Endothelial cell of umbilical vein (primary cell): Measurements from ENCODE around the gene MSH3. TPM values are rescaled to one million over a fixed set of nuclear protein-coding genes. Genes with fewer than 3 reads are reported as not detected.

Source experiments
- BruUV-seq: library from RNA; stranded (reverse); fragments of 400-500 nt; replicated peaks from 2 replicates; lab custom pipeline; 2021; lab: Mats Ljungman, UMichigan
- CTCF ChIA-PET: fragments of 300-600, 350-600 bp; sonication (Branson Sonifier 250); formaldehyde crosslinking; loops from one replicate; lab custom pipeline; 2021; ENCODE audit warnings: antibody characterized with exemption, inconsistent platforms; lab: Charles Lee
- POLR2A ChIA-PET: fragments of 300-600, 350-600 bp; sonication (Branson Sonifier 250); formaldehyde crosslinking; loops from one replicate; lab custom pipeline; 2021; ENCODE audit warnings: antibody characterized with exemption, inconsistent platforms; lab: Charles Lee
- DNase-seq: peaks from one replicate; pipeline ENCODE4 v3.0.0-alpha.2; 2011; ENCODE audit warnings: low read depth, low spot score
- FAIRE-seq: peaks from 2 replicates; lab custom pipeline; 2011; peaks lifted over from hg19 to GRCh38; lab: Jason Lieb, UNC
- H2AFZ ChIP-seq: 2 replicates; pipeline ENCODE4 v1.6.0; 2012; ENCODE audit warnings: low read depth, low read length, control low read depth, inconsistent platforms
- H3K27ac ChIP-seq: 2 replicates; pipeline ENCODE4 v1.5.1; 2011; ENCODE audit warnings: low read depth, mild to moderate bottlenecking, control low read depth, low read length, moderate library complexity; ENCODE audit not compliant: insufficient read depth
- H3K27me3 ChIP-seq, 2 experiments: 2 replicates each; pipeline versions ENCODE4 v1.6.0 to v1.6.1; 2011; ENCODE audit warnings: low read length in 2 of 2, mixed read lengths in 1 of 2; ENCODE audit not compliant: control insufficient read depth in 2 of 2, insufficient read depth in 2 of 2
- H3K36me3 ChIP-seq, 2 experiments: 2 replicates in 1 of 2; 3 replicates in 1 of 2; pipeline ENCODE4 v1.5.1; 2011; ENCODE audit warnings: low read length in 2 of 2, mild to moderate bottlenecking in 1 of 2, moderate library complexity in 1 of 2; ENCODE audit not compliant: control insufficient read depth in 2 of 2, insufficient read depth in 2 of 2; ENCODE audit errors: extremely low read depth in 1 of 2
- H3K4me1 ChIP-seq: 3 replicates; pipeline ENCODE4 v1.5.1; 2011; ENCODE audit warnings: mild to moderate bottlenecking, low read length; ENCODE audit not compliant: control insufficient read depth, insufficient read depth; ENCODE audit errors: extremely low read depth
- H3K4me2 ChIP-seq: 2 replicates; pipeline ENCODE4 v1.6.1; 2011; ENCODE audit warnings: low read length, control low read depth, mixed read lengths; ENCODE audit not compliant: insufficient read depth
- H3K4me3 ChIP-seq, 3 experiments: fragments of 200-600 bp in 1 of 3; sonication (generic), shearing (Covaris generic) in 1 of 3; replicated peaks in 1 of 3; 2 replicates each; pipeline ENCODE4 v1.5.1; 2011 to 2016; ENCODE audit warnings: control low read depth in 3 of 3, low read length in 3 of 3, mild to moderate bottlenecking in 2 of 3, inconsistent platforms in 1 of 3, low read depth in 1 of 3, moderate library complexity in 1 of 3; ENCODE audit not compliant: insufficient read depth in 1 of 3
- H3K79me2 ChIP-seq: 2 replicates; pipeline ENCODE4 v1.6.0; 2012; ENCODE audit warnings: low read length, inconsistent platforms; ENCODE audit not compliant: control insufficient read depth, insufficient read depth
- H3K9ac ChIP-seq: replicated peaks from 2 replicates; pipeline ENCODE3; 2011; ENCODE audit warnings: low read length, control low read depth; ENCODE audit not compliant: insufficient read depth; ENCODE audit errors: extremely low read depth
- H3K9me1 ChIP-seq: replicated peaks from 3 replicates; pipeline ENCODE4 v1.6.0; 2011; ENCODE audit warnings: mild to moderate bottlenecking, low read length; ENCODE audit not compliant: control insufficient read depth, insufficient read depth; ENCODE audit errors: extremely low read depth
- H3K9me3 ChIP-seq: replicated peaks from 2 replicates; pipeline ENCODE4 v1.5.1; 2012; ENCODE audit warnings: low read length, inconsistent platforms; ENCODE audit not compliant: control insufficient read depth, insufficient read depth
- H4K20me1 ChIP-seq: replicated peaks from 2 replicates; pipeline ENCODE3; 2011; ENCODE audit warnings: mild to moderate bottlenecking, low read length; ENCODE audit not compliant: control insufficient read depth, insufficient read depth; ENCODE audit errors: extremely low read depth
- EZH2 ChIP-seq: IDR thresholded peaks from 2 replicates; pipeline ENCODE4 v1.6.1; 2012; ENCODE audit warnings: borderline replicate concordance, low read depth, mild to moderate bottlenecking, moderate library complexity, low read length, inconsistent platforms; ENCODE audit not compliant: severe bottlenecking
- FOS ChIP-seq: IDR thresholded peaks from 2 replicates; pipeline ENCODE4 v1.6.1; 2011; ENCODE audit warnings: mild to moderate bottlenecking, low read length, moderate library complexity, borderline replicate concordance; ENCODE audit not compliant: insufficient read depth
- GATA2 ChIP-seq: IDR thresholded peaks from 2 replicates; pipeline ENCODE4 v1.7.0; 2011; ENCODE audit warnings: low read depth, mild to moderate bottlenecking, moderate library complexity, mixed read lengths, low read length; ENCODE audit not compliant: insufficient read length, insufficient read depth
- JUN ChIP-seq: IDR thresholded peaks from 2 replicates; pipeline ENCODE4 v1.6.1; 2011; ENCODE audit warnings: borderline replicate concordance, low read depth; ENCODE audit not compliant: insufficient read length, insufficient read depth
- MAX ChIP-seq: IDR thresholded peaks from 2 replicates; pipeline ENCODE4 v1.6.1; 2011; ENCODE audit not compliant: insufficient read depth, insufficient read length
- MYC ChIP-seq: IDR thresholded peaks from one replicate; pipeline ENCODE4 v1.6.1; 2011; ENCODE audit warnings: mild to moderate bottlenecking, low read depth, low read length
- POLR2A ChIP-seq: IDR thresholded peaks from 2 replicates; pipeline ENCODE4 v1.6.1; 2012; ENCODE audit warnings: low read depth, mild to moderate bottlenecking, control low read depth, low read length
- POLR2AphosphoS5 ChIP-seq: IDR thresholded peaks from 2 replicates; pipeline ENCODE4 v1.6.1; 2012; ENCODE audit warnings: low read depth, mild to moderate bottlenecking, control low read depth, low read length, moderate library complexity; ENCODE audit not compliant: insufficient read depth
- dilution Hi-C: fragments of 300-500 bp; cut with MboI; formaldehyde crosslinking; loops from one replicate; pipeline ENCODE4 v1.15.0; 2019; ENCODE audit warnings: low sequenced_read_pairs; ENCODE audit not compliant: extremely low pct_ligation_motif_present
- intact Hi-C: fragments of 100-400 bp; cut with micrococcal nuclease; formaldehyde crosslinking; loops from one replicate; pipeline ENCODE4 v1.10.0; 2022
- polyA plus RNA-seq, 4 experiments: library from polyadenylated mRNA; depleted of rRNA in 3 of 4; stranded (reverse) in 3 of 4; unstranded in 1 of 4; fragments of >200 nt; gene quantifications; 2 replicates each; pipeline versions ENCODE4 v1.2.1 to v1.2.3, GENCODE V29; 2011 to 2012; ENCODE audit warnings: missing spikeins in 1 of 4
- total RNA-seq: library from RNA; stranded (reverse); gene quantifications from 2 replicates; pipeline ENCODE4 v1.2.3, GENCODE V29; 2021
- TF ChIP-seq, protein P1 (sequence below), 2 donors: IDR thresholded peaks; 1 replicate in 1 of 2; 2 replicates in 1 of 2; pipeline ENCODE4 v1.5.1; 2011; ENCODE audit warnings: low read length in 2 of 2, mild to moderate bottlenecking in 2 of 2, moderate library complexity in 2 of 2, control low read depth in 1 of 2, inconsistent platforms in 1 of 2, low read depth in 1 of 2; ENCODE audit not compliant: insufficient read depth in 1 of 2; ENCODE audit errors: extremely low read depth in 1 of 2

Gene MSH3
- total and polyA plus RNA-seq, 2 donors (not counting 3 experiments of a cell fraction or from before 2014, with no cell fraction given) = 2.0 to 13.0 TPM

DNA sequence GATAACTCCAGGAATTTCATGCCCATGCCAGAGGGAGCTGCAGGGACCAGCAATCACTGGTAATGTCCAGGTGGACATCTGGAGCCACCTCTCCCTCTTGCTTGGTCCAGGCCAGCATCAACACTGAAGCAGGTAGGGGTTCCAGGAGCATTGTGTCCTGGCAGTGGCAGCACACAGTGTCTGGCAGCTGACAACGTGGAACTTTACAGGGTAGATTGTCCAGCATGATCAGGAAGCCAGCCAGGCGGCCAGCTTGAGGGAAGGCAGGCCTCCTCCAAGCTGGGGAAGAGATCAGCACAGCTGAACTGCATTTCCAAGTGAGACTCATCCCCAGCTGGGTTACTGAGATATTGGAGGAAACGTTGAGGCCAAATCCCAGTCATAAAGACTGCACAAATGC, 223.1 kb downstream of the MSH3 start:
- Histone ChIP-seq H3K9me1 (no peaks in the 10 kb centered on the region), H3K4me3 (no peak overlapping the region), H3K79me2 (no peaks in the 10 kb centered on the region), H4K20me1 (no peaks in the 10 kb centered on the region), H3K4me2 (no peak overlapping the region), H3K9me3 (no peaks in the 10 kb centered on the region), H3K27me3 (no peaks in the 10 kb centered on the region), H3K36me3 (peaks cover 0 to 2% of the 10 kb centered on the region in 2 experiments), H3K9ac (no peak overlapping the region), H3K4me1 (no peaks in the 10 kb centered on the region), H3K27ac (no peak overlapping the region), H2AFZ (no peak overlapping the region)
- DNase-seq (no peak), FAIRE-seq (no peak)
- BruUV-seq = no TSS peak
- CTCF ChIA-PET = interaction anchor here (1.1 kb wide), 1 partner anchor 111 kb away, joined by 3 read pairs; no protein-coding TSS in a partner anchor
- intact Hi-C loops (no loop called here), dilution Hi-C loops (no loop called here)
- POLR2A ChIA-PET = no interaction called here
- TF ChIP-seq GATA2 = no peak
- TF ChIP-seq FOS = no peak
- TF ChIP-seq, protein P1, sequence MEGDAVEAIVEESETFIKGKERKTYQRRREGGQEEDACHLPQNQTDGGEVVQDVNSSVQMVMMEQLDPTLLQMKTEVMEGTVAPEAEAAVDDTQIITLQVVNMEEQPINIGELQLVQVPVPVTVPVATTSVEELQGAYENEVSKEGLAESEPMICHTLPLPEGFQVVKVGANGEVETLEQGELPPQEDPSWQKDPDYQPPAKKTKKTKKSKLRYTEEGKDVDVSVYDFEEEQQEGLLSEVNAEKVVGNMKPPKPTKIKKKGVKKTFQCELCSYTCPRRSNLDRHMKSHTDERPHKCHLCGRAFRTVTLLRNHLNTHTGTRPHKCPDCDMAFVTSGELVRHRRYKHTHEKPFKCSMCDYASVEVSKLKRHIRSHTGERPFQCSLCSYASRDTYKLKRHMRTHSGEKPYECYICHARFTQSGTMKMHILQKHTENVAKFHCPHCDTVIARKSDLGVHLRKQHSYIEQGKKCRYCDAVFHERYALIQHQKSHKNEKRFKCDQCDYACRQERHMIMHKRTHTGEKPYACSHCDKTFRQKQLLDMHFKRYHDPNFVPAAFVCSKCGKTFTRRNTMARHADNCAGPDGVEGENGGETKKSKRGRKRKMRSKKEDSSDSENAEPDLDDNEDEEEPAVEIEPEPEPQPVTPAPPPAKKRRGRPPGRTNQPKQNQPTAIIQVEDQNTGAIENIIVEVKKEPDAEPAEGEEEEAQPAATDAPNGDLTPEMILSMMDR (IDR thresholded peaks at IDR 0.05; ENCODE audit: extremely low read depth in 1 of 2, insufficient read depth in 1 of 2, low read depth in 1 of 2, low read length in 2 of 2) = no peak
- TF ChIP-seq EZH2 = no peak
- TF ChIP-seq POLR2A = no peak
- TF ChIP-seq POLR2AphosphoS5 = no peak
- TF ChIP-seq JUN = no peak
- no peak for TF ChIP-seq MAX
- TF ChIP-seq MYC = no peak
